H1 (cell line): ENCODE results near the gene TP53BP2.

Experiments used
- CHD1 ChIP-seq: IDR thresholded peaks from 2 replicates; pipeline ENCODE4 v1.6.1; 2012; ENCODE audit warnings: low read depth, low read length, improper control_type of control experiment
- EGR1 ChIP-seq: IDR thresholded peaks from 2 replicates; pipeline ENCODE4 v1.6.1; 2011; ENCODE audit warnings: low read depth, low read length, borderline replicate concordance
- FOSL1 ChIP-seq: IDR thresholded peaks from 2 replicates; pipeline ENCODE4 v1.6.1; 2011; ENCODE audit warnings: mild to moderate bottlenecking, low read depth, low read length, moderate library complexity; ENCODE audit not compliant: insufficient read depth
- PHF8 ChIP-seq: fragments of 200-600 bp; sonication (generic); conservative IDR thresholded peaks from 2 replicates; pipeline ENCODE4 v1.7.1; 2012; ENCODE audit warnings: low read depth, mild to moderate bottlenecking, inconsistent platforms, low read length, moderate library complexity
- POLR2A ChIP-seq, 2 experiments: IDR thresholded peaks; 1 replicate in 1 of 2; 2 replicates in 1 of 2; pipeline ENCODE4 v1.6.1; 2011; ENCODE audit warnings: low read depth in 2 of 2, low read length in 2 of 2, mild to moderate bottlenecking in 2 of 2; ENCODE audit errors: control extremely low read depth in 1 of 2
- POLR2AphosphoS5 ChIP-seq: IDR thresholded peaks from 2 replicates; pipeline ENCODE4 v1.6.1; 2011; ENCODE audit warnings: low read depth, low read length
- RAD21 ChIP-seq, 2 experiments: IDR thresholded peaks in 1 of 2; conservative IDR thresholded peaks in 1 of 2; 2 replicates each; pipeline ENCODE4 v1.6.1; 2011; ENCODE audit warnings: low read depth in 2 of 2, low read length in 2 of 2, improper control_type of control experiment in 1 of 2, inconsistent platforms in 1 of 2, mild to moderate bottlenecking in 1 of 2, moderate library complexity in 1 of 2
- TAF1 ChIP-seq: IDR thresholded peaks from 2 replicates; pipeline ENCODE4 v1.6.1; 2011; ENCODE audit warnings: mild to moderate bottlenecking, low read depth, low read length
- YY1 ChIP-seq: IDR thresholded peaks from 2 replicates; pipeline ENCODE4 v1.6.1; 2011; ENCODE audit warnings: low read depth, mild to moderate bottlenecking, low read length
- TF ChIP-seq, protein P1 (sequence below), 3 experiments: IDR thresholded peaks; 1 replicate in 2 of 3; 2 replicates in 1 of 3; pipeline versions ENCODE4 v1.5.1 to v1.6.1; 2011; ENCODE audit warnings: low read length in 3 of 3, mild to moderate bottlenecking in 3 of 3, inconsistent platforms in 2 of 3, low read depth in 1 of 3, moderate library complexity in 1 of 3; ENCODE audit not compliant: insufficient read depth in 1 of 3; ENCODE audit errors: control extremely low read depth in 1 of 3
- TF ChIP-seq, protein P2 (sequence below): IDR thresholded peaks from 2 replicates; pipeline ENCODE4 v1.6.1; 2012; ENCODE audit warnings: inconsistent platforms
- TF ChIP-seq, protein P3 (sequence below): IDR thresholded peaks from 2 replicates; pipeline ENCODE4 v1.6.1; 2012; ENCODE audit warnings: low read length, inconsistent platforms
- TF ChIP-seq, protein P4 (sequence below): IDR thresholded peaks from 2 replicates; pipeline ENCODE4 v1.6.1; 2011; ENCODE audit warnings: low read depth, mild to moderate bottlenecking, low read length; ENCODE audit not compliant: insufficient read depth

DNA sequence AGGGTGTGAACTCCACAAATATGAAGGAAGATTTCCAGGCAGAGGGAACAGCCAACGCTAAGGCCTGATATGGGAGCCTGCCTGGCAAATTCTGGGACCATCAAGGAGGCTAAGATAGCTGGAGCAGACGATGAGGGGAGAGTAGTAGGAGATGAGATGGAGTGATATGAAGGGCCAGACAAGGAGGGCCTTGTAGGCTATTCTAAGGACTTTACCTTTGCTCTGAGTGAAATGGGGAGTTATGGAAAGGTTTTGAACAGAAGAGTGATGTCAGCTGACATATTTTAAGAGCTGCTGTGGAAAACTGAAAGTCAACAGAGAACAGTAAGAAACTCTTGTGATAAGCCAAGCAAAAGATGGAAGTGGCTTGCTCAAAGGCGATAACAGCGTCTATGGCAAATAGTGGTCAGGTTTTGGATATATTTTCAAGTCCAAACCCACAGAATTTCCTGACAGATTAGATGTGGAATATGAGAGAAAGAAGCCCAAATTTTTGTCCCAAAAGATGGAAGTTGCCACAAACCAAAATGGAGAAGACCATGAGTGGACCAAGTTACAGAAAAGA is 2.1 kb upstream of the TP53BP2 start:
- TF ChIP-seq FOSL1 = no peak
- TF ChIP-seq, protein P1, sequence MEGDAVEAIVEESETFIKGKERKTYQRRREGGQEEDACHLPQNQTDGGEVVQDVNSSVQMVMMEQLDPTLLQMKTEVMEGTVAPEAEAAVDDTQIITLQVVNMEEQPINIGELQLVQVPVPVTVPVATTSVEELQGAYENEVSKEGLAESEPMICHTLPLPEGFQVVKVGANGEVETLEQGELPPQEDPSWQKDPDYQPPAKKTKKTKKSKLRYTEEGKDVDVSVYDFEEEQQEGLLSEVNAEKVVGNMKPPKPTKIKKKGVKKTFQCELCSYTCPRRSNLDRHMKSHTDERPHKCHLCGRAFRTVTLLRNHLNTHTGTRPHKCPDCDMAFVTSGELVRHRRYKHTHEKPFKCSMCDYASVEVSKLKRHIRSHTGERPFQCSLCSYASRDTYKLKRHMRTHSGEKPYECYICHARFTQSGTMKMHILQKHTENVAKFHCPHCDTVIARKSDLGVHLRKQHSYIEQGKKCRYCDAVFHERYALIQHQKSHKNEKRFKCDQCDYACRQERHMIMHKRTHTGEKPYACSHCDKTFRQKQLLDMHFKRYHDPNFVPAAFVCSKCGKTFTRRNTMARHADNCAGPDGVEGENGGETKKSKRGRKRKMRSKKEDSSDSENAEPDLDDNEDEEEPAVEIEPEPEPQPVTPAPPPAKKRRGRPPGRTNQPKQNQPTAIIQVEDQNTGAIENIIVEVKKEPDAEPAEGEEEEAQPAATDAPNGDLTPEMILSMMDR (IDR thresholded peaks at IDR 0.05; ENCODE audit: control extremely low read depth in 1 of 3, insufficient read depth in 1 of 3, low read depth in 1 of 3, low read length in 3 of 3) = no peak
- no peak for TF ChIP-seq CHD1
- TF ChIP-seq, protein P2, sequence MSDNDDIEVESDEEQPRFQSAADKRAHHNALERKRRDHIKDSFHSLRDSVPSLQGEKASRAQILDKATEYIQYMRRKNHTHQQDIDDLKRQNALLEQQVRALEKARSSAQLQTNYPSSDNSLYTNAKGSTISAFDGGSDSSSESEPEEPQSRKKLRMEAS = no peak
- TF ChIP-seq POLR2AphosphoS5 = no peak
- TF ChIP-seq, protein P3, sequence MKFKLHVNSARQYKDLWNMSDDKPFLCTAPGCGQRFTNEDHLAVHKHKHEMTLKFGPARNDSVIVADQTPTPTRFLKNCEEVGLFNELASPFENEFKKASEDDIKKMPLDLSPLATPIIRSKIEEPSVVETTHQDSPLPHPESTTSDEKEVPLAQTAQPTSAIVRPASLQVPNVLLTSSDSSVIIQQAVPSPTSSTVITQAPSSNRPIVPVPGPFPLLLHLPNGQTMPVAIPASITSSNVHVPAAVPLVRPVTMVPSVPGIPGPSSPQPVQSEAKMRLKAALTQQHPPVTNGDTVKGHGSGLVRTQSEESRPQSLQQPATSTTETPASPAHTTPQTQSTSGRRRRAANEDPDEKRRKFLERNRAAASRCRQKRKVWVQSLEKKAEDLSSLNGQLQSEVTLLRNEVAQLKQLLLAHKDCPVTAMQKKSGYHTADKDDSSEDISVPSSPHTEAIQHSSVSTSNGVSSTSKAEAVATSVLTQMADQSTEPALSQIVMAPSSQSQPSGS = no peak
- TF ChIP-seq POLR2A (IDR thresholded peaks at IDR 0.05; ENCODE audit: control extremely low read depth in 1 of 2, low read depth in 2 of 2, low read length in 2 of 2) = no peak
- no peak for TF ChIP-seq TAF1
- TF ChIP-seq RAD21 (IDR thresholded peaks at IDR 0.05 in 1 of 2, conservative IDR thresholded peaks at IDR 0.05 in 1 of 2; ENCODE audit: low read depth in 2 of 2, low read length in 2 of 2) = no peak
- TF ChIP-seq, protein P4, sequence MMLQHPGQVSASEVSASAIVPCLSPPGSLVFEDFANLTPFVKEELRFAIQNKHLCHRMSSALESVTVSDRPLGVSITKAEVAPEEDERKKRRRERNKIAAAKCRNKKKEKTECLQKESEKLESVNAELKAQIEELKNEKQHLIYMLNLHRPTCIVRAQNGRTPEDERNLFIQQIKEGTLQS = no peak
- no peak for TF ChIP-seq YY1
- TF ChIP-seq EGR1 = no peak
- no peak for TF ChIP-seq PHF8
